Testis (tissue), 3 donors: ENCODE data around the gene PTTG2. TPM values are rescaled to one million over a fixed set of nuclear protein-coding genes. Genes with fewer than 3 reads are reported as not detected.

ENCODE experiments used
- DNase-seq: peaks from one replicate; pipeline ENCODE4 v3.0.0-alpha.2; 2019
- H3K27ac ChIP-seq, 2 donors: fragments of 200-600 bp; sonication (generic); one replicate each; pipeline ENCODE4 v1.5.1; 2019
- H3K27me3 ChIP-seq: fragments of 200-600 bp; sonication (generic); one replicate; pipeline ENCODE4 v1.5.1; 2019
- H3K36me3 ChIP-seq: fragments of 200-600 bp; sonication (generic); one replicate; pipeline ENCODE4 v1.5.1; 2017; ENCODE audit warnings: low read depth; ENCODE audit errors: missing control alignments
- H3K4me1 ChIP-seq: fragments of 200-600 bp; sonication (generic); one replicate; pipeline ENCODE4 v1.5.1; 2019
- H3K4me3 ChIP-seq, 2 donors: fragments of 200-600 bp; sonication (generic); one replicate each; pipeline ENCODE4 v1.5.1; 2017 to 2019
- H3K9me3 ChIP-seq: fragments of 200-600 bp; sonication (generic); one replicate; pipeline ENCODE4 v1.5.1; 2017
- POLR2A ChIP-seq: fragments of 450-650 bp; IDR thresholded peaks from one replicate; pipeline ENCODE4 v1.6.1; 2017; ENCODE audit warnings: antibody characterized with exemption, mild to moderate bottlenecking, moderate library complexity
- WGBS, 2 donors: methylation state at CpG; one replicate each; pipeline ENCODE4 v1.1.5; 2018; 5-methylcytosine and 5-hydroxymethylcytosine counted together
- intact Hi-C: fragments of 100-400 bp; cut with DNase I; formaldehyde crosslinking; loops from one replicate; pipeline ENCODE4 v1.15.1; 2023; ENCODE audit warnings: low total_unique reads
- polyA plus RNA-seq: library from polyadenylated mRNA; stranded (reverse); fragments of 350-450 nt; fragmentation: Illumina TruSeq; extraction: RNeasy Lipid Tissue Mini Kit (QIAGEN cat#74804); gene quantifications from one replicate; pipeline ENCODE4 v1.2.3, GENCODE V29; 2014; ENCODE audit warnings: low read depth, low replicate concordance; ENCODE audit not compliant: insufficient read depth
- total RNA-seq, 2 donors: library from RNA; depleted of rRNA; stranded (reverse); fragments of >200 nt; gene quantifications; one replicate each; pipeline ENCODE4 v1.2.3, GENCODE V29; 2016
- TF ChIP-seq, protein P1 (sequence below), 3 experiments: fragments of 450-650 bp in 2 of 3; fragments of 200-600 bp in 1 of 3; sonication (generic) in 1 of 3; IDR thresholded peaks; one replicate each; pipeline ENCODE4 v1.5.1; 2016 to 2019; ENCODE audit warnings: antibody characterized with exemption in 3 of 3, mild to moderate bottlenecking in 2 of 3, moderate library complexity in 1 of 3

Gene PTTG2
- total and polyA plus RNA-seq, 3 donors from 2014 or later: 0.50 TPM; not detected in 2

DNA sequence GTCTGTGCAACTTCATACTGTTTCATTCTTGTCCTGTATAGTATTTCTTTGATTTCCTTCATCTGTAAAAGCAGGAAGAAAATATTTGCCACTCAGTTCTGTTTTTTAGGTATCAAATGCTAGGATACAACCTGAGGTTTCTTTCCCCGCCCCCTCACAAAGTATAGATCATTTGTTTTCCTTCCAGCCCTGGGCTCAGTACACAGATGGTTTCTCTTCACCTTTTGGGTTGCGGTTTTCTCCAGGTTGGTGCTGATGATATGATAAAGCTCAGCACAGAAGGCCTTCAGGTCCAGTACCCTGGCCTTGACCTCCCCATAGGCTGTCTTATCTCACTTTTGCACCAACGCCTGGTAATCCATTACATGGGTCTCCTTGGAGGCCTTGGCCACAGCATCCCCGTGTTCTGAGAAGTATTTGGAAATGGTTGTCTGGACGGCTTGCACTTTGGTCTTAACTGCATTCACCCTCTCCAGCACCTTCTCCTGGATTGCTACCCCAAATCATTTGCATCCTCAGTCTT lies 35.2 kb downstream of the PTTG2 start:
- 69 to 90% methylated on average over 5 of the region's 5 CpGs for WGBS, 2 donors
- H3K4me3 ChIP-seq: no peak overlapping the region
- no peaks in the 10 kb centered on the region for H3K9me3 ChIP-seq
- H3K4me1 ChIP-seq: peaks cover 26% of the 10 kb centered on the region
- no peaks in the 10 kb centered on the region for H3K27me3 ChIP-seq
- no peak for DNase-seq
- H3K27ac ChIP-seq: peak overlapping the region in 1 of 2 donors; percentile 57
- TF ChIP-seq POLR2A: no peak
- TF ChIP-seq, protein P1, sequence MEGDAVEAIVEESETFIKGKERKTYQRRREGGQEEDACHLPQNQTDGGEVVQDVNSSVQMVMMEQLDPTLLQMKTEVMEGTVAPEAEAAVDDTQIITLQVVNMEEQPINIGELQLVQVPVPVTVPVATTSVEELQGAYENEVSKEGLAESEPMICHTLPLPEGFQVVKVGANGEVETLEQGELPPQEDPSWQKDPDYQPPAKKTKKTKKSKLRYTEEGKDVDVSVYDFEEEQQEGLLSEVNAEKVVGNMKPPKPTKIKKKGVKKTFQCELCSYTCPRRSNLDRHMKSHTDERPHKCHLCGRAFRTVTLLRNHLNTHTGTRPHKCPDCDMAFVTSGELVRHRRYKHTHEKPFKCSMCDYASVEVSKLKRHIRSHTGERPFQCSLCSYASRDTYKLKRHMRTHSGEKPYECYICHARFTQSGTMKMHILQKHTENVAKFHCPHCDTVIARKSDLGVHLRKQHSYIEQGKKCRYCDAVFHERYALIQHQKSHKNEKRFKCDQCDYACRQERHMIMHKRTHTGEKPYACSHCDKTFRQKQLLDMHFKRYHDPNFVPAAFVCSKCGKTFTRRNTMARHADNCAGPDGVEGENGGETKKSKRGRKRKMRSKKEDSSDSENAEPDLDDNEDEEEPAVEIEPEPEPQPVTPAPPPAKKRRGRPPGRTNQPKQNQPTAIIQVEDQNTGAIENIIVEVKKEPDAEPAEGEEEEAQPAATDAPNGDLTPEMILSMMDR (IDR thresholded peaks at IDR 0.05): no peak
- no peaks in the 10 kb centered on the region for H3K36me3 ChIP-seq
- intact Hi-C loops: no loop called here

DNA sequence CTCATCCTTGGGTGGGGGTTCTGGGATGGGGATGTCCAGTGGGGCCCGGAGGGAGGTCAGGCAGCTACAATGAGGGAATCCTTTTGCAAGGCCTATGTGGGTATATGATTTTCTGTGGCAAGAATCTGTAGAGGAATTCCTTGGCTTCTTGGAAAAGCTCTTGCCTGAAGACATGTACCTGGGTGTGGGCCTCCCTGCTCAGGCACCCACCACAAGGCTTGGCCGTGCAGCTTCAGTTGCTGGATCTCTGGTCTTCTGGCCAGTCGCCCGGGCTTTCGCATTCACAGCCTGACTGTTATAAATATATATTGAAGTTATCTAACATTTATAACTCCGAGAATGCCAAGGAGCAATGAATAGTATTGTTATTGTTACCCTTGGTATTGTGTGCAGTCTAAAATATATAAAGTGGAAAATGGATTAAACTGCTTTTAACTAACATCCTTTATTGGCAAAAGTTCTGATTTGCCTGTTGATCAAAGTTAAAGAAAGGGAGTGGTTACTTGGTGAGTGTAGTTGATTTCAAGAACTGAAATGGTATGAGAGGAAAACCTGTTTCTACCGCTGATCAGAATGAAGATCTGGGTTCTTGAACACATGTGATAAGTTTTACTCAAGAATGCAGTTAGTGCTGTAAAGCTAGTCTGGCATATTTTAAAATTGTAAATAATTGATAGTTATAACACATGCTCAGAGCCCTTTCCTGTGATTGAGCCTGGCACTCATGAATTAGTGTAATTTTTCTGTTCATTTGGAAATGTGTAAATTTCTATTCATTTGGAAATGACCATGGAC lies 36.0 kb downstream of the PTTG2 start:
- Histone ChIP-seq H3K36me3 (no peaks in the 10 kb centered on the region), H3K27me3 (no peaks in the 10 kb centered on the region), H3K27ac (no peak overlapping the region), H3K4me1 (peaks cover 20% of the 10 kb centered on the region), H3K4me3 (no peak overlapping the region), H3K9me3 (no peaks in the 10 kb centered on the region)
- 81 to 89% methylated on average over 7 of the region's 7 CpGs for WGBS, 2 donors
- DNase-seq: no peak
- intact Hi-C loops: no loop called here
- TF ChIP-seq POLR2A: no peak
- TF ChIP-seq, protein P1 (IDR thresholded peaks at IDR 0.05): no peak

DNA sequence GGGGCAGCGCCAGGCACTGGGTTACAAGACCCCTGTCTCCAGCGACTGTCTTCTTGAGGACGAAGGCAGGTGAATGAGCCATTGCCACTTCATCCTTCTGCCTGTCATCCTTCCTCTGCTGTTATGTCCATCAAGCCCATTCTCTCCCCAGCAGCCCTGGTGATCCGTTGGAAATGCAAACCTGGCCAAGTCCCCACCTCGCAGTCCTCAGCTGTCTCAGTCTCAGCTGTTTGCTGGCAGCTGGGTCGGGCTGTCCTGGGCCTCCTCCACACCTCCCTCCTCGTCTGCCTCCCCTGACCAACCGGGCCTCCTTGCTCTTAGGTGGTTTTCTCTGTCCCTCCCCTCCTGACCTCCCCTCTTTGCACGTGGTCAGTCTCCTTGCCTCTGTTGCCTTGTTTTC lies 38.0 kb downstream of the PTTG2 start:
- no peaks in the 10 kb centered on the region for H3K36me3 ChIP-seq
- DNase-seq: no peak
- no peak overlapping the region for H3K4me3 ChIP-seq
- WGBS, 2 donors: 61 to 66% methylated on average over 9 of the region's 9 CpGs
- H3K27me3 ChIP-seq: no peaks in the 10 kb centered on the region
- peaks cover 11% of the 10 kb centered on the region for H3K4me1 ChIP-seq
- no peak overlapping the region for H3K27ac ChIP-seq
- intact Hi-C loops: no loop called here
- H3K9me3 ChIP-seq: no peaks in the 10 kb centered on the region
- TF ChIP-seq POLR2A: no peak
- TF ChIP-seq, protein P1 (IDR thresholded peaks at IDR 0.05): no peak

DNA sequence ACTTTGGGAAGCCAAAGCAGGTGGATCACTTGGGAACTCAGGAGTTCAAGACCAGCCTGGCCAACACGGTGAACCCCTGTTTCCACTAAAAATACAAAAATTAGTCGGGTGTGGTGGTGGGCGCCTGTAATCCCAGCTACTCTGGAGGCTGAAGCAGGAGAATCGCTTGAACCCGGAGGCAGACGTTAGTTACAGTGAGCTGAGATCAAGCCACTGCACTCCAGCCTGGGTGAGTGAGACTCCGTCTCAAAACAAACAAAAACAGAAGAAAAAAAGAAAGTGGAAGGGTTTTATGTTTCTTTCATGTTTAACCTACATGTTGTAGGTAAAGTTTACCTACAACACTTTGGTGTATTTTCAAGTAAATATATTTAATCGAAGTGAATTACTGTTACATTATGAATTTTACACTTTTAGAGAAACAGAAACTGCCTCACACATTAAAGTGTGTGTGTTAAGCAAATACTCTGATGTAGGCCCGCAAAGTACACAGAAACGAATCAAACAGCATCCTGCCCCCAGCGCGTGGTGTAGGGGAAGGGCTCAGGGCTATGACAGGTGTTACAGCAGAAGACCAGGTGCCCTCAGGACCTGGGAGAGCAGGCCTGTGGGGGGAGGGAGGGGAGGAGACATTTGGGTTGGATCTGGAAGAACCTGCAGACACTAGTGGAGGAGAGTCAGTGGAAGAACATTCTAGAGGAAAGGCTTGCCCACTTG lies 39.0 kb downstream of the PTTG2 start:
- no peak for DNase-seq
- WGBS, 2 donors: 95 to 98% methylated on average over 12 of the region's 12 CpGs
- Histone ChIP-seq H3K27me3 (no peaks in the 10 kb centered on the region), H3K27ac (no peak overlapping the region), H3K4me1 (peaks cover 16% of the 10 kb centered on the region), H3K4me3 (no peak overlapping the region), H3K36me3 (no peaks in the 10 kb centered on the region), H3K9me3 (no peaks in the 10 kb centered on the region)
- TF ChIP-seq POLR2A: no peak
- TF ChIP-seq, protein P1 (IDR thresholded peaks at IDR 0.05): no peak
- intact Hi-C loops: no loop called here
